HG02885 (cell line): ENCODE results near the gene HPSE2.
"Not testable (repeated sequence)": the region's sequence is repeated elsewhere in the genome, so short reads cannot be mapped to it uniquely, and the experiment has no call there.

ENCODE experiments used
- ATAC-seq: cut with Tn5 transposase; IDR thresholded peaks from one replicate; pipeline ENCODE4 v1.9.1; 2021; ENCODE audit warnings: mild to moderate bottlenecking; ENCODE audit not compliant: unreplicated experiment, poor library complexity

The HPSE2 gene

DNA sequence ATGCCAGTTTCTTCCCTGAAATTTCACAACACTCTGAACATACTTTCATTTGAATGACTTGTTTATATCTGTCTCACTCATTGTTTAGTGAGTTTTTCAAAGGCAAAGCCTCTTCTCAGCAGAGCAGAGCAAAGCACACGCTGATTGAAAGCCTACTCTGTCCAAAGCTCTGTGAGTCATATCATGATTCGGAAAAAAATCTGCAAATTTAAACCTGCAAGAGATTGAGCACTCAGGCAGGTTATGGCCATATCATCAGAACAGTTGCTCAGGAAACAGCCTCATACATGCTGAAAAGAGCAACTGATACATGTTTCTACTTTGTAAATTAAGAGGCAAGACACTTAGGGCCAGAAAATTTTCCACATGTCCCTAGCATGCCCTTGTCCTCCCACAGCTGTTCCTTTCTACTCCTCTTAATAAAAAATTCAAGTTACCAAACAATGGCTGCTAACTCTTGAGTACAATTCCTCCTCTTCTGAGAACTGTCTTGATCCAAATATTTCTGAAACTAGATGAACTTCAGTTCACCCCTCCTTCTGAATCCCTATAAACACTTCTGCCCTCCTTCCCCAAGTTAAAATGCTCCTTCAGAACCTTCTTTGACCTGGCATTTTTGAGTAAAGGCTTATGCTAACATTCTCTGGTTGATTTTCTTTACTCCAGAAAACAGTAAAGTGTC, 648.4 kb downstream of the HPSE2 start:
- ATAC-seq: no peak

DNA sequence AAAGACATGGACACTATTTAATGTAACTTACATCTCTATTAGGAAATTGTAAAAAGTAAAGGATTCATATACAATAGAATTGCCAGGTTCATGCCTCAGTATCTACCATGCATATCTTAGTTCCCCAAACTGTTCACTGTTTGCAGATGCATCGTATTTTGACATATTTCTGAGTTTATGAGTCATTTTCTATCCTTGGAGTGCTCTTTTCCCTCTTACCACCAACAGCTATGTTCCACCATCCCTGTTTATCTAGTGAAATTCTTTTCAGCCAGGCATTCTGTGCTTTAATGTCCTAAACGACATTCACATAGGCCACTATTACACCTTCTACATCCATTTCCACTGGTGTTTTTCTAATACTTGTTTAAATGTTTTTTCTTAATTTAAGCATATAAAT, 649.6 kb downstream of the HPSE2 start:
- ATAC-seq: no peak

DNA sequence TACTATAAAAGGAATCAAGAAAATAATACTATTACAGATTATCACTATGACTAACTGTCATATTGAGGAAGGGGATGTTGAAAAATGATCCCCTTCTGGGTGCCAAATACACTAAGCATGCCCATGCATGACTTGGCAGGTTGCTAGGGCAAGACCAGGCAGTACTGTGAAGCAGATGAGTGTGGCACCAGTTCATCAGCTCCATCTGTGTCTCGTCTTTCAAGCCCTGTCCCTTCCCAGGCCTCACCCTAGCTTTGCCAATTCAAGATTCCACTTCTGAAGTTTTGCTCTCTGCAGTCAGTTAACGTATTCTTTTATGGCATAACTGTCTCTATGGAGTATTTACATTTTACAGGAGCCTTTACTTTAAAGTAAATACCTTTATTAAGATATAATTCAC, 653.3 kb downstream of the HPSE2 start:
- no peak for ATAC-seq

DNA sequence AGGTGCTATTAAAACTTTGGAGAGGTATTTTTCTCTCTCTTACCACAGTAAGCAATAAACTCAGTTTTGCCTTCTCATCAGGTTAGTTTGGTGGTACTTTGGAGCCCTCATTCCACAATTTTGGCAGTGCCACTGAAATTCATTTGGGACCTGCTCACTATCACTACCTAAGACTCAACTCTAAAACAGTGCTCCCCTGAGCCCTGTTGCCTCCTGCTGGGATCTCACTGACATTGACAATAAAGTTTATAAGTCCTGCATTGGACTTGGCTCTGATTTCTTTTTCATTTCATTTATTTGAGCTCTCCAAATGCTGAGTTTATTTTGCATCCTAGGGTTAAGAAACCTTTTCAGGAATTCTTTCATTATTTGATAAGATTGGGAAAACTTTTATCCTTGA, 658.1 kb downstream of the HPSE2 start:
- no peak for ATAC-seq

DNA sequence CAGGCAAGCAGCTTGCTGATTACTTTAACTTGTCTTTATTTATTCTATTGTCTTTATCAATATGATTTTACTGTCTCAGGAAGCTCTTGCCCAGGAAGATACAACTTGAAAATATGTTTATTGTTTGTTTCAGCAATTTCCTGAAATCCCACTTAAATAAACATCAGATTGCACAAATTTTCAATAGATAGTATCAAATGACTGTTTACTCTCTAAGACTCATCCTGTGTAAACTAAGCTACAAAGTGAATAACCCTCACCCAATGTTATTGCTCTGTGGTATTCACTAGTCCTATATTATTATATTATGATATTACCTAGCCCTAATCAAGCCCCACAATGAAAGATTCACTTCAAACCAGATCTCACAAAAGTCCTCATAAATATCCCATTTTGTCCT, 658.5 kb downstream of the HPSE2 start:
- ATAC-seq: no peak

DNA sequence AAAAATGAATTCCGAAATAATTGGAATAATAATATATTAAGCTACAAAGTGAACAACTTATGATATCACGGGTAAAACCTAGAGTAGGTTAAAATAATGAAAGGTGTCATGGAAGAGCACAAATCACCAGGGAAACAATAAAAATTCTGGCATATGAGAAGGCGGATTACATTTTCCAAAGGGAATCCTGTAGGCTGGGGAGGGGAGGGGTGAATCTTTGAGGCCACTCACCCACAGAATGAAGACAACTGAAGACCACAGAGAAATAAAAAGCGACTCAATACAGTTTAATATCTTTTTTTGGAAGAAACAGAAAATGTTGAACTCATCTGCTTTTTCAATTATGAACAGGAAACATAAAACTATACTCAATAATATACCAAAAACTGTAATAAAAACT, 659.6 kb downstream of the HPSE2 start:
- ATAC-seq: no peak

DNA sequence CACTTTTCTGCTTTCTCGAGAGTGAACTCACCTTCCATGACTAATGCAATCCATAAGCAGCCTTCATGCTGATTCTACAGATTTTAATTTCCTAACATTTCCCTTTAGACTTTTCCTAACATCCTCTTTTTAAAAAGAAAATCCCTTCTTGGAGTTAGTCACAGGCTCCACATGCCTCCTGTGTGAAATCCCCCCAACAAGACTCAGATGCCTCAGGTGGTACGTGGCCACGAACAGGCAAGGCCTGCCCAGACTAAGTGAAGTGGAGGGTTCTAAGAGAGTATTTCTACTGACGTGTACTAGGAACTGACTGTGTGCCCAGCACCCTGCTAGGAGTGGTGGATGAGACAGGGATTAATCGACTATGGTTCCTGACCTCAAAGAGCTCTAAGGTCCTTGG, 663.1 kb downstream of the HPSE2 start:
- no peak for ATAC-seq

DNA sequence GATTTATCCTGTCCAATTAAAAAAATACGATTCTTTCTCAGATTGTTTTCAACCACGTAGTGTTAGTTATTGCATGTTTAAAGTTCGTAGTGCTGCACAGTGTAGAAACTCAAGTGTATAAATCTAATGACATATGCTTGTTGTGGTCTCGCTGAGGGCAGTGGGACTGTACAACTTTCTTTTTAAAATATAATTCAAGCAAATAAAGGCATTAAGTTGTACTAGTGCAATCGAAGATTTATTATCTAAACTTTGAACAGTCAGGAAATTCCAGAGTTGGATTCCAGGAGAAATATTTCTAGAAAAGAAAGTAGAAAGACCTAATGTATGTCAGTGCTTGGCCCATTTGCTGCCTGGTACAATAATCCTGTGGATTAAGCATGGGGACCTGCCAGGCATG, 664.8 kb downstream of the HPSE2 start:
- no peak for ATAC-seq

DNA sequence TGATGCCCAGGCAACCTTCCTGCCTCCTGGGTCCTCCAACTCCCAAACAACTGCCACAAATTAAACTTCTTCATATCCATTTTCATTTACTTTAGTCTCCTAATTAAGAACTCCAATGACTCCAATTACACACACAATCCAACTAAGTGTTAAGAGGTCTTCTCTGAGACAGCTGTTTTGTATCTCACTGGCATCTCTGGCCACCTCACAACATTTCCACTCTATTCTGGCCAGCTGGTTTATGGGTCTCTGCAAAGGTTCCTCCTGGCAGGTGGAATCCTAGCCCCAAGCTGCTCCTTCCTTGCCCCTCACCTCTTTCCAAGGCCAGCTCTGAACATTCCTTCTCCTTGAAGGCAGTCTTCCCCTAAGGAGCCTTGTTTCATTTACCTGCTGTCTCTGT, 665.8 kb downstream of the HPSE2 start:
- no peak for ATAC-seq

DNA sequence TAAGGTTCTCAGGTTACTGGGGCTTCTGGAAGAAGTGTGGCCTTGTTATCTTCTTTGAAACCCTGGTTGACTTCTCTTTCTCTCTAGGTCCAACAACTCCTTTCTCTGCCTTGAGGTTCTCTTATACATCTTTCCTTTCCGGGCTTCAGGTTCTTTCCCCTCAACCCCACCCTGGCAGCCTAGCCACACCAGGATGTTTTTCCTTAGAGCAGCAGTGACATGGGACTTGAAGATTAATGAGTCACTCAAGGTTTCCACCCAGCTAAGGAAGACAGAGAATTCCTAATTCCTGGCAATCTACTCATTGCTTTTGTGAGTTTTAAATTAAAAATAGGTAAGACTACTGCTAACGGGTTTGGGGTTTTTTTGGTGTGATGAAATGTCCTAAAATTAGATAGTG, 667.1 kb downstream of the HPSE2 start:
- ATAC-seq: no peak

DNA sequence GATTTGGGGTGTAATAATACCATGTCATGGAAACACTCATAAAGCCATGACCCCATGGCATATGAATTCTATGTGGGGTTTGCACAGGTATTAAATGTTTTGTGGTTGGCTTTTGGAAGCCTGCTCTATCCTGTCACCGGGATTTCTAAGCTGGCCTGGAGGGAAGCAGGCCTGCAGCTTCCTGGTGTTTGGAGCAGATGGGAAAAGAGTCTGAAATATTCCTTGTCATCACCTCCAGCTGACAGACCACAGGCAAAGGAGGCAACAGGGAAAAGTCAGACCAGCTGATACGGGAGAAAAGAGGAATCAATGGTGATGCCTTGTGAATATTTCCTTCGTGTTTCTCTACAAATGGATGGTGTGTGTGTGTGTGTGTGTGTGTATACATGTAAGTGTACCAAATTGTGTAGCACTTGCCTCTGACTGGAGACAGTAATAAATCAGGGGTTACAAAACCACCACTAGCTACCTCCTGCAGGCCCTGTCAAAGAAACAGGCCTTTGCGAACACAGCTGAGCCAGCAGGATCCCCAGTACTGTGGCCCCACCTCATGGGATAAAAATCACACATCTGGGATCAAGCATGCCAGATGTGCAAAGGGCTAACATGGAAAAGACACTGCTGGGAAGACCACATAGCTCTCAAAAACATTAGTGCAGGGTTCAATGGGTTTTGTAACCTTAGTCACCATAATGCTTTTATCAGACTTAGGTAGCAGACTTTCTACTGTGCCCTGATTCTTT, 668.1 kb downstream of the HPSE2 start:
- no peak for ATAC-seq

DNA sequence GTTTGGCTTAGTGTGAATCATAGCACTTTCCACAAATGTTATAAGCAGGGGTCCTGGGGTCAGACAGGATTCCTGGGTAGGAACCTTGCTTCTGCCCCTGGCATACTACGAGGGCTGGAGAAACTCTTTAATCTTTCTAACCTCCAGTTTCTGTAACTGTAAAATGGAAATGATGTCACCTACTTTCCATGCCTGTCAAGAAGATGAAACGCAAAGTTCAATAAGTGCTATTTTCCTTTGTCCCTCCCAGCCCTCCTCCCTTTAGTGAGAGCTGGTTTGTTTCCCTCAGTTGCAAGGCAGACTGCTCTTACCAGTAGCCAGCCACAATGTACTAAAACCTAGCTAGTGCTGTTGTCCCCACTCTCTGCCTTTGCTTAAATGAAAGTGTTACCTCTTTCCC, 671.8 kb downstream of the HPSE2 start:
- ATAC-seq: no peak

DNA sequence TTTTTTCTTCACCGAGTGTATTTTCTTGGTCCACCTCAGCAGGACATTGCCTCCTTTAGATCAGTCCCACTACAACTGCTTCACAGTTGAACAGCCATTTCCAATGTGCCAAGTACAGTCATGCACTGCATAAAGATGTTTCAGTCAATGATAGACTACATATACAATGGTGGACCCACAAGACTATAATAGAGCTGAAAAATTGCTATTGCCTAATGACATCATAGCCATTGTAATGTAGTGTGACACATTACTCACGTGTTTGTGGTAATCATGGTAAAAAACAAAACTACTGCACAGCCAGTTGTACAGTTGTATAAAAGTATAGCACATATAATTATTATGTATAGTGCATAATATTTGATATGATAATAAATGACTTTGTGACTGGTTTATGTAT, 675.1 kb downstream of the HPSE2 start:
- no peak for ATAC-seq

DNA sequence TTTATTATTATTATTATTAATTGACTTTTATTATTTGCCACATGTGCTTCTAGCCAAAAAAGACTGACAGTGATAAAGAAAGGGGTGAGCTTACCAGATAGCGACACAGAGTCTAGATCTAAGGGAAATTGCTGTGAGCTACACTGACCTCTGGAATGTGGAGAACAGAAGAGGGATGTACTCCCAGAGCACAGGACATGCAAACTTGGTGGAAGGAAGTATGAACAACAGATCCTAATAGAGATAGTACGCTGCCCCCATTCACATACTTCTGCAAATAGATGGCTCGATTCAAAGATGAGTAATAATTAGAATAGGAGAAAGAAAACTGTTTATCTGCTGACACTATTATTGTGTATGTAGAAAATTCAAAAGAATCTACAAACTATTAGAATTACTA, 679.6 kb downstream of the HPSE2 start:
- ATAC-seq: no peak

DNA sequence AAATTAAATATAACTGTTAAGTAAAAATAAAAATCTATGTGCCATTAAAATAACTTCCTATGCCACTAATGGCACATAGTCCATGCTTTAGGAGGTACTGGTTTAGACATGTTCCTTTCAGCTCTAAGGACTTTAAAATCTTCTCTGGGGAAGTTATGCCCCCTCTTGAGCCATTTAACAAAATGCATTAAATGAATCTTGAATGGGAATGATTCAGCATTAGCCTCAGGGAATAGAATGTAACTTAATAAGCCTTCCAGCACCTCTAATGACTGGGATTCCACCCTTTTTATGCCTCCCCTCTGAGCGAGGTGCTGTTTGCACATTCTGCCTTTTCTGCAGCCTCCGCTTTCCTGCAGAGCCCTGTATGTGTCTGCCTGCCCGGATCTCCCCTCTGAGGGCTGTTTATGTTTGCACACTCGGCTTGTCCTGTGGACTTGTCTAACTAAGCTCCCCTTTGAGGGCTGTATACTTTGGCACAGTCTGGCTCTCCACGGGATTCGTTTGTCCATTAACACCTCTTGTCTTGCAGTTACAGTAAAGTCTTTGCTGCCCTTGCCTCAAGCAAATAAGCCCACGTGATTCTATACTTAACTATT, 680.5 kb downstream of the HPSE2 start:
- no peak for ATAC-seq

DNA sequence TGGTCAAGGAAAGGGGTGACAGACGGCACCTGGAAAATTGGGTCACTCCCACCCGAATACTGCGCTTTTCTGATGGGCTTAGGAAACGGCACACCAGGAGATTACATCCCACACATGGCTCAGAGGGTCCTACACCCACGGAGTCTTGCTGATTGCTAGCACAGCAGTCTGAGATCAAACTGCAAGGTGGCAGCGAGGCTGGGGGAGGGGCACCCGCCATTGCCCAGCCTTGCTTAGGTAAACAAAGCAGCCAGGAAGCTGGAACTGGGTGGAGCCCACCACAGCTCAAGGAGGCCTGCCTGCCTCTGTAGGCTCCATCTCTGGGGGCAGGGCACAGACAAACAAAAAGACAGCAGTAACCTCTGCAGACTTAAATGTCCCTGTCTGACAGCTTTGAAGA, 694.1 kb downstream of the HPSE2 start:
- ATAC-seq: not testable (repeated sequence)

DNA sequence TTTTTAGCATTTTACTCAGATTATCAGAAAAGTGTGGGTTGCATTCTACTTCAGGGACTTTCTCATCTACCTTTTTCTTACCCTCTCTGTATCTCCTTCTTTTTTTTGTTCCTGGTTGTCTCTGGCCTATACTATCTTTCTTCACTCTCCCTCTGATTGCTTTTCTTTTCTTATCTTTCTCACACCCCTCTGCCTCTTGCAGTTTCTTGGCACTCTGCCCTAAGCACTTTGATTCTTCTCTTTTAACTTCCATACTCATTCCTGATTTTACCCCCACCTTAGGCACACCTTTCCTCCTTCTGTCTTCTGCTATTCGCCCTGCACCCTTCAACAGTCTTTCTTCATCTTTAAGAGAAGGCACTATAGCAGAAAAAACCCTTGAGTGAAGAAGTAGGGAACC, 696.1 kb downstream of the HPSE2 start:
- no peak for ATAC-seq

DNA sequence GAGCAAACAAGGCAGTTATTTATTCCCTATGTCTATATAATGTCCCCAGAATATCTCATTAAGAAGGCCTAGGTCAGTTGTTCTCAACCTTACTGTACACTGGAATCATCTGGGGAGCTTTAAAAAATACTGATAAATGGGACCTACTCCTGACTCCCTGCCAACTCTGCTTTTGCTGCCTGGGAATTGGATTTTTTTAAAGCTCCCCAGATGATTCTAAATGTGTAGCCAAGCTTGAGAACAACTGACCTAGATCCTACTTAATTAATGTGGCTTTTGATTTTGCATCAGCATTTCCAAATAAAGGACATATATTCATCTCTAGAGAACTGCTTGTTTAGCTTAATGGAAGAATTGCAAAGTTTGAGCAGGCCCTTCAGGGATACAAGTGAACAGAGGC, 697.2 kb downstream of the HPSE2 start:
- no peak for ATAC-seq

DNA sequence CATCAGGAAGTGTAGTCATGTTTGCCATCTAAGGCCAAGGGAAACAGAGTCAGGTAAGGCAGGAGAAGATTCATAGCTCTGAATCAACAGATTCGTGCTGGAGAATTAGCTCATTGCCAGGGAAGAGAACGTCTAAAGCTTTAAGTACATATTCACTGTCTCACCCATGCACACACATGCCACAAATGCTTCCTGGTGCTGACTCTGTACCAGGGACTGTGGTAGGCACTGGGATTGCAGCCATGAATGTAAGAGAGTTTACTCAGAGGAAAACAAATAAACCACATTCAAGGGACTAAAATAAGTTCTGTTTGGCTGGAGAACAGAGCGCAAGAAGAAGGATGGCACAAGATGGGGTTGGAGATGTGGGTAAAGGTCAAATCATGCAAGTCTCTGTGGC, 699.1 kb downstream of the HPSE2 start:
- no peak for ATAC-seq

DNA sequence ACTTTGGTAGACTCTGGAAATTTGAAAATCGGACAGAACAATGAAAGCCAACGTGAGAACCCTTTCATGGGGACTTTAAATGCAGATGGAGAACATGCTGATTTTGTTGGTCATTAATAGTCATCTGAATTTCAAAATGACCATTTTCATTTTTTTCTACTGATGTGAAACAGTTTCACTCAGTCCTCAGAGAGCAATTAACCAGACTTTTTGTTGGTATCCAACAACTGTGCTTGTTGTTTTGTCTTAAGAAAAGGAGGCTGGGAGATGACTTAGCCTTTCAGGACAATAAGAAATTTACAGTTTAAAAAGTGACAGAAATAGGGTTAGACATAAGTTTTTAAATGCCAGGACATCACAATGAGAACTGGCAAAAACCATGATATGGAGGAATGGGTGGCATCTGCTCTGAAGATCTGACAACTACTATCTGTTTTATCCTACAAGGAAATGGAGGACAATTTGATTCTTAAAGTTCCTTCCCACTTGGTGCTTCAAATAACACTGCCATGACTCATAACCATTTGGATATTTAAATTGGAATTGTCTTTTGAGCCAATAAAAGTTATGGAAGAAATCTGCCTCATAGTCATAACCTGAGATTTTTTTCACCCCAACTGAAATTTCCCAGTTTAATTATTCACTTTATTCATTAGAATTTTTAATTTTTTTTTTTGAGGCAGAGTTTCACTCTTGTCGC, 701.8 kb downstream of the HPSE2 start:
- no peak for ATAC-seq

DNA sequence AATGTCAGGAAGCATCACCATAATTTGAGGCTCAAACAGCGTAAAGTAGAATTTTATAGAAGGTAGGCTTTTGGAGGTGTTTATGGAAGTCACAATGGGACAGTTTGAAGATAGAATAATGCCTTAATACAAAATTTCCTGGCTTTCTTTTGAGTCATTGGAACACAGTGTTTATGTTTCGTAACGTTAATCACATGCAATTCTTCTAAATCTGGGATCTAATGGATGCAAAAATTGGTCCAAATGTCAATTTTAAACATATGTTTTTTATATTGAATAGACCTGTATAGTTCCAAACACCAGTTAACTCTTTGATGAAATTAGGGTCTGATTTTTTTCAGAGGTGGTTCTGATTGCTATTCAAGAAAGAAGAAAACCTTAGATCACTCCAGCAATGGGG, 702.4 kb downstream of the HPSE2 start:
- ATAC-seq: no peak
